ENCODE measurements around the gene FAM110A.
A peak's percentile ranks its signal among the peaks of the same experiment; 100 is the strongest.
"Not testable (repeated sequence)": the region's sequence is repeated elsewhere in the genome, so short reads cannot be mapped to it uniquely, and the experiment has no call there.

FAM110A gene

DNA sequence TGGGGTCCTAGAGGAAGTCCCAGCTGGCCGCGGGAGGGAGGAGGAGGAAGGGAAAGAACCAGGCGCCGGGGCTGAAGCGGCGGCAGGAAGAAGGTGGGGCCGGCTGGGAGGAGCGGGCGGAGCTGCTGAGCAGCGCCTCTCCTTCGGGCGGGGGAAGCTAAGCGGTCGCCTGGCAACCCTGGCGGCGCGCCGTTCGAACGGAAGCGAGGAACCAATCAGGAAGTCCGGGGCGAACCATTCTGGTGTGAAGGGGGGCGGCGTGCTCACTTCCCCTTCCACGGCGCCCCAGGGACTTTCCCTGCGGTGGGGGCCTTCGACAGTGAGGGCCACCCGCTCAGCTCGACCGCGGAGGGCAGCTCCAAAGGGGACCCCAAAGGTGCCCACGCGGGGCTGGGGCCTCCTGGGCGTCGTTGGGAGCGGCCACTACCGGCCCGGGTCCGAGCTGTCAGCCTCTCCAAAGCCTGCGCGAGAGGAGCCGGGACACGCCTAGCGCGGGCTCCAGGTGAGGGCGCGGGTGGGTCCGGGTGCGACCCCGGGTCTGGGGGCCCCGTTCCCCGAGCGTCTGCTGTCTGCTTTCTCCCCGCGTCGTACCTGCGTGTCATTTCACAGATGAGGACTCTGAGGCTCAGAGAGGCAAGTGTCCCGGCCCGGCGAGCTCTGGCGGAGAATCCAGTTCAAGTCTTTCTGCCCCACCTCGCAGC is at the start of gene FAM110A:
Gene FAM110A (plus strand): TSS at position 266 of the 701 bp plus-strand sequence. CDS start 11,090 bp downstream, outside the sequence.
- DNase-seq (ENCODE audit: low read depth): peak; percentile 76
- peak within 1 kb of the TSS; percentile 91 for H3K4me3 ChIP-seq (ENCODE audit: low read depth, low read length)
- TF ChIP-seq, protein P1, sequence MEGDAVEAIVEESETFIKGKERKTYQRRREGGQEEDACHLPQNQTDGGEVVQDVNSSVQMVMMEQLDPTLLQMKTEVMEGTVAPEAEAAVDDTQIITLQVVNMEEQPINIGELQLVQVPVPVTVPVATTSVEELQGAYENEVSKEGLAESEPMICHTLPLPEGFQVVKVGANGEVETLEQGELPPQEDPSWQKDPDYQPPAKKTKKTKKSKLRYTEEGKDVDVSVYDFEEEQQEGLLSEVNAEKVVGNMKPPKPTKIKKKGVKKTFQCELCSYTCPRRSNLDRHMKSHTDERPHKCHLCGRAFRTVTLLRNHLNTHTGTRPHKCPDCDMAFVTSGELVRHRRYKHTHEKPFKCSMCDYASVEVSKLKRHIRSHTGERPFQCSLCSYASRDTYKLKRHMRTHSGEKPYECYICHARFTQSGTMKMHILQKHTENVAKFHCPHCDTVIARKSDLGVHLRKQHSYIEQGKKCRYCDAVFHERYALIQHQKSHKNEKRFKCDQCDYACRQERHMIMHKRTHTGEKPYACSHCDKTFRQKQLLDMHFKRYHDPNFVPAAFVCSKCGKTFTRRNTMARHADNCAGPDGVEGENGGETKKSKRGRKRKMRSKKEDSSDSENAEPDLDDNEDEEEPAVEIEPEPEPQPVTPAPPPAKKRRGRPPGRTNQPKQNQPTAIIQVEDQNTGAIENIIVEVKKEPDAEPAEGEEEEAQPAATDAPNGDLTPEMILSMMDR (IDR thresholded peaks at IDR 0.05; ENCODE audit: control insufficient read depth, extremely low read depth, insufficient read depth): no peak

DNA sequence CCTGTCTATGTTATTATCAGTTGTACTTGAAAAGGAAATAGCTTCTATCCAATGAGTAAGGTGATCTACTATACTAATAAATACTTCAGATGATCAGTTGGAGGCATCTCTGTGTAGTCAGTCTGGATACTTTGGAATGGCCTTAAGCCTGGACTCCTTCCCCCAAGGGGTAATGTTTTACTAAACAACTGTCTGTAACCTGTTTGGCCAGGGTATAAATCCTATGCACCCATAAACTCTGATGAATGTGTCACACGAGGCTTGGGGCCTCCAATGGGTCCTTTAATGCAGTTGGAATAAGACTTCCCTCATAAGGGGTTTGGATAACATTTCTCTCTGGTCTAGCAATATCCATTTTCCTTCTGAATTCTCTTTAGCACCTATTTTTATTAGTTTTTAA is 45.7 kb upstream of the FAM110A start:
- TF ChIP-seq, protein P1 (IDR thresholded peaks at IDR 0.05; ENCODE audit: control insufficient read depth, extremely low read depth, insufficient read depth): no peak
- H3K4me3 ChIP-seq (ENCODE audit: low read depth, low read length): no peak overlapping the region
- no peak for DNase-seq (ENCODE audit: low read depth)

DNA sequence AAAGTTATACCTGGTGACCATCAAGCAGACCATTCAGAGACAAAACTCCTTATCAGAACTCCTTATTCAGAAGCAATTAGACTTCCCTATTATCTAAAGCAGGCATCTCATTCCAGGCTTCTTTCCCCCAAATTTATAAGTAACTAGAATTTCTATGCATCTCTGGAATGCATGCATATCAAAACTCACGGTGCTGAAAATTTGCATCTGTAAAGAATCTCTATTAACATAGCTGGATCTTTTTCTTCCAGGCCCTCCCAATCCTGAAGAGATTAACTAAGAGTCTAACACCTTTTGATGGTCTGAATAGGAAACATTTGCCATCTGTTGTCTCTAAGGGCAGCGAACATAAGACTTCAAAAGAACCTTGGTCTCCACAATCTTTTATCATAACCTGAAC is 42.5 kb upstream of the FAM110A start:
- DNase-seq (ENCODE audit: low read depth): no peak
- TF ChIP-seq, protein P1 (IDR thresholded peaks at IDR 0.05; ENCODE audit: control insufficient read depth, extremely low read depth, insufficient read depth): no peak
- no peak overlapping the region for H3K4me3 ChIP-seq (ENCODE audit: low read depth, low read length)

DNA sequence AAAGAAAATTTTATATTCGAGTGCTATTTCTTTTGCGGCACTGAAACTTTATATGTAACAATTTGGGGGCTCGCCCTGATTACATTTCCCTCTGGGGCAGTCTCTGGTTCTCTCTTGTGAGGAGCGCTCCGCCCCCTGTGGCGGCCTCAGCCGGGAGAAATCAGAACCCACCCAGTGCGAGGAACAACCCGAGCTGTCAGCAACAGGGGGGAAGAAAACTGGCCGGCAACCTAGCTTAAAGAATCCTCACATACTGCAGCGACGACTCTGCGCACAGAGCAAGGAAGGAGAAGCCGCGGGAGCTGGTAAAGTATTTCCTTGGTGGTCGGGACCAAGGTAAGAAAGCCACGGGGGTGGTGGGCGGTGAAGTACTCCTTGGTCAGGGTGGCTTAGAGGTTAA is 41.3 kb upstream of the FAM110A start:
- H3K4me3 ChIP-seq (ENCODE audit: low read depth, low read length): no peak overlapping the region
- DNase-seq (ENCODE audit: low read depth): no peak
- TF ChIP-seq, protein P1 (IDR thresholded peaks at IDR 0.05; ENCODE audit: control insufficient read depth, extremely low read depth, insufficient read depth): no peak

DNA sequence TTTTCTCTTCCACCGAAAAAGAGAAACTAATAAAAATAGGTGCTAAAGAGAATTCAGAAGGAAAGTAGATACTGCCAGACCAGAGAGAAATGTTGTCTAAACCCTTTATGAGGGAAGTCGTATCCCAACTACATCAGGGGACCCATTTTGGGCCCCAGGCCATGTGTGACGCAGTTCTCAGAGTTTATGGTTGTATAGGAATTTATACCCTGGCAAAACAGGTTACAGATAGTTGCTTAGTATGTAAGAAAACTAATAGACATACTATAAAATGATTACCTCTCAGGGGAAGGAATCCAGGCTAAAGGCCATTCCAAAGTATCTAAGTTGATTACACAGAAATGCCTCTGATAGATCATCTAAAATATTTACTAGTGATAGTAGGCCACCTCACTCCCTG is 36.6 kb upstream of the FAM110A start:
- no peak overlapping the region for H3K4me3 ChIP-seq (ENCODE audit: low read depth, low read length)
- DNase-seq (ENCODE audit: low read depth): peak; percentile 13
- TF ChIP-seq, protein P1 (IDR thresholded peaks at IDR 0.05; ENCODE audit: control insufficient read depth, extremely low read depth, insufficient read depth): no peak

DNA sequence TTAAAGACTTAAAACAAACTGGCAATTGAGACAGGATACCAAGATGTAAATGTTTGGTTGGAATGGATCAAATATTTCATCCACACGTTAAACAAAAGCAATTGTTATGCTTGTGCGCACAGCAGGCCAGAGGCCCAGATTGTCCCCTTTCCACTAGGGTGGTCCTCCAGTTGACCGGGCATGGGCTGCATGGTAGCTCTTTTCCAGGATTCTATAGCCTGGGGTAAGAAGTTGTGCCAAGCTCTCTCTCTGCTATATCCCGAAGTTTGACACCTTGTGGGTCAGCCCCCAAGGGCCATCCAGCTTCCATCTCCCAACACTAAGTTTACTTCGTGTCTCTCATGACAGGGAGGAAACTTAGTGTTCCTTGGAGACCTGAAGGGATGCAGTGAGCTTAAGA is 34.8 kb upstream of the FAM110A start:
- DNase-seq (ENCODE audit: low read depth); H3K4me3 ChIP-seq (ENCODE audit: low read depth, low read length): not testable (repeated sequence)

DNA sequence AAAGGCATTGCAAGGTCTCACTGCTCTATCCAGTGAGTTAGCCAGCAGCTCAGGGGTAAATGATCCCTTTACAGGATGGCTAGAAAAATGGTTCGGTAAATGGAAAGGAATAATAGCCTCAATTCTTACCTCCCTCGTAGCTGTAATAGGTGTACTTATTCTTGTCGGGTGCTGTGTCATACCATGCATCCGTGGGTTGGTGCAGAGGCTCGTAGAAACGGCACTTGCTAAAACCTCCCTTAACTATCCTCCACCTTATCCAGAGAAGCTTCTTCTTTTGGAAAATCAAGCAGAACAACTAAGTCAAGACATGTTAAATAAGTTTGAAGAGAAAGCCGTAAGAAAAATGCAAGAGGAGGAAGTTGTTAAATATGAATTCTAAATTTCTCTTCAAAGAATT is 33.5 kb upstream of the FAM110A start:
- not testable (repeated sequence) for DNase-seq (ENCODE audit: low read depth); H3K4me3 ChIP-seq (ENCODE audit: low read depth, low read length)

DNA sequence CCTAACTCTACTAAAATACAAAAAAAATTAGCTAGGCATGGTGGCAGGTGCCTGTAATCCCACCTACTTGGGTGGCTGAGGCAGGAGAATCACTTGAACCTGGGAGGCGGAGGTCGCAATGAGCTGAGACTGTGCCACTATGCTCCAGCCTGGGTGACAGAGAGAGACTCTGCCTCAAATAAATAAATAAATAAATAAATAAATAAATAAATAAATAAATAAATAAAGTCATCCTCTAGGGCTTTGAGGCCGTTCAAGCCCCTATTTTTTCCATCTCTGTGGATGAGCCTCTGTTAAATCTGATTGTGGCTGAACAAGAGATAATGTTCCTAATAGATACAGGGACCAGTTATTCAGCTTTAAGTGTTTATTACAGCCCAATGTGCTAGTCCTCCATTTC is 31.8 kb upstream of the FAM110A start:
- TF ChIP-seq, protein P1 (IDR thresholded peaks at IDR 0.05; ENCODE audit: control insufficient read depth, extremely low read depth, insufficient read depth): no peak
- DNase-seq (ENCODE audit: low read depth): no peak
- no peak overlapping the region for H3K4me3 ChIP-seq (ENCODE audit: low read depth, low read length)

Measured in LNCaP clone FGC (cell line).